ENCODE results near the gene VPS52.
A peak's percentile ranks its signal among the peaks of the same experiment; 100 is the strongest.

Gene VPS52

DNA sequence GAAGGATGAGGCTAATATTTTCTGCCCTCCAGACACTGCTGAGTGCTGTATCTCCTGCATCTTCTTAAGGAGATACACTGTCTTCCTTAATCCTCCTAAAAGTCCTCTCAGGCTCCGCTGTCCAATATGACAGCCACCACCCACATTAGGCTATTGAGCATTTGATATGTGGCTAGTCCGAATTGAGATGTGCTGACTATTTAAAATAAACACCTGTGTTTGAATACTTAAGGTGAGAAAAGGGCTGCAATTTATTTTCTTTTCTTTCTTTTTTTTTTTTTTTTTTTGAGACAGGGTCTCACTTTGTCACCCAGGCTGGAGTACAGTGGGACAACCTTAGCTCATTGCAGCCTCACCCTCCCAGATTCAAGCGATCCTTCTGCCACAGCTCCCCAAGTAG, 30.2 kb upstream of the VPS52 start:
- TF ChIP-seq, protein P1, sequence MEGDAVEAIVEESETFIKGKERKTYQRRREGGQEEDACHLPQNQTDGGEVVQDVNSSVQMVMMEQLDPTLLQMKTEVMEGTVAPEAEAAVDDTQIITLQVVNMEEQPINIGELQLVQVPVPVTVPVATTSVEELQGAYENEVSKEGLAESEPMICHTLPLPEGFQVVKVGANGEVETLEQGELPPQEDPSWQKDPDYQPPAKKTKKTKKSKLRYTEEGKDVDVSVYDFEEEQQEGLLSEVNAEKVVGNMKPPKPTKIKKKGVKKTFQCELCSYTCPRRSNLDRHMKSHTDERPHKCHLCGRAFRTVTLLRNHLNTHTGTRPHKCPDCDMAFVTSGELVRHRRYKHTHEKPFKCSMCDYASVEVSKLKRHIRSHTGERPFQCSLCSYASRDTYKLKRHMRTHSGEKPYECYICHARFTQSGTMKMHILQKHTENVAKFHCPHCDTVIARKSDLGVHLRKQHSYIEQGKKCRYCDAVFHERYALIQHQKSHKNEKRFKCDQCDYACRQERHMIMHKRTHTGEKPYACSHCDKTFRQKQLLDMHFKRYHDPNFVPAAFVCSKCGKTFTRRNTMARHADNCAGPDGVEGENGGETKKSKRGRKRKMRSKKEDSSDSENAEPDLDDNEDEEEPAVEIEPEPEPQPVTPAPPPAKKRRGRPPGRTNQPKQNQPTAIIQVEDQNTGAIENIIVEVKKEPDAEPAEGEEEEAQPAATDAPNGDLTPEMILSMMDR (IDR thresholded peaks at IDR 0.05; ENCODE audit: borderline replicate concordance, insufficient read depth, low read depth, low read length) = no peak
- H3K4me3 ChIP-seq (ENCODE audit: low read depth, low read length) = no peak overlapping the region

DNA sequence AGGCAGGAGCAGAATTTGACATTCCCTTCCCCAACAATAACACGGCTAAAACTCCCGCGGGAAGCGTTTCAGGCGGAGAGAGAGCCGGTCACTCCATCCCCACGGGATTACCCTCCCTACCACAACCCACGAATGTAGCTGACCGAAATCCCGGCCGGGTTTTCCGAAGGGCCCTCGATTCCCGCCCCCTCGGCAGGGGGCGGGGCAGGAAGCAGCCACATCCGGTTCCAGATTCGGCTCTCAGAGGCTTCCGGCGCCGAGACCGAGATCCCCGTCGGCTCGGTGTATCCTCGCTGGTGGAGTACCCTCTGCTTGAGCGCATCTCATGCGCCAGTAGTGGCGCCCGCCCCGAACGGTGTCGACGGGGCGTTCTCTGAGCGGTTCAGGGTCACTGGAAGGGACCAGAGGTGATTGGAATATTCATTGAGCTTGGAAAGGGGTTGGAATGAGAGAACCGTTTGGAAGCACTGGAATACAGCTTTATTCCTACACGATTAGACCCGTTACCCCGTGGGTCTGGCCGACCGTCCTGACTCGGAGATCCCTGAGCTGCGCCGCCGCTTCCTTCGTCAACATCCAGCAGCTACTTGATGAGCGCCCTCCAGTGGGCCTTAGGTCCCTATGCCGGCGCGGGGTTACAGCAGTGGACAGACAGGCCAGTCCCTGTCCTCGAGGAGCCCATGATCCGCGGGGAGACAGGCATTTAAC, 27.7 kb upstream of the VPS52 start:
- H3K4me3 ChIP-seq (ENCODE audit: low read depth, low read length) = peak overlapping the region; percentile 62
- TF ChIP-seq, protein P1 (IDR thresholded peaks at IDR 0.05; ENCODE audit: borderline replicate concordance, insufficient read depth, low read depth, low read length) = peak; percentile 70

DNA sequence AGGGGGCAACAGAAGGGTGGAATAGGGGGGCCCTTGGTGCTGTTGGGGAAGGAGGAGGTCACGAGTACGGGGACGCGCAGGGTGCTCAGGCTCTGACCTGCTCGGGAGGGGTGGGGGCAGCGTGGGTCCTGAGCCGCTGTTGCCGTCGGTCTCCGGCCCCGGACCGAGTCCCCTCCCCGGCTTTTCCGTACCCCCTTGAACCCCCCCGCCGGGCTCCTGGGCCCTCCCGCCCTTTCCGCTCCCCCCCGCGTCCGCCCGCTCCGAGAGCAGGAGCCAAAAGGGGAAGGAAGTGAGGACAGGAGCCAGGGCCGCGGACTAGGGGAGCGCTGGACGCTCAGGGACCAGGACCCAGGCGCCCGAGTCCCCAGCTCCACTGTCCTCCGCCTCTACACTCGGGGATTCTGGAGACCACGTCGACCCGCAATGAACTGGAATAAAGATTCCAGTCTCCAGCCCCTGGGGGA, 27.1 kb upstream of the VPS52 start, which contains the start of gene RGL2:
Gene RGL2, minus strand, starts transcription at position 170 of the 464 bp plus-strand sequence. CDS start 332 bp downstream, outside the sequence.
- peak within 1 kb of the TSS; percentile 62 for H3K4me3 ChIP-seq (ENCODE audit: low read depth, low read length)
- TF ChIP-seq, protein P1 (IDR thresholded peaks at IDR 0.05; ENCODE audit: borderline replicate concordance, insufficient read depth, low read depth, low read length) = no peak

DNA sequence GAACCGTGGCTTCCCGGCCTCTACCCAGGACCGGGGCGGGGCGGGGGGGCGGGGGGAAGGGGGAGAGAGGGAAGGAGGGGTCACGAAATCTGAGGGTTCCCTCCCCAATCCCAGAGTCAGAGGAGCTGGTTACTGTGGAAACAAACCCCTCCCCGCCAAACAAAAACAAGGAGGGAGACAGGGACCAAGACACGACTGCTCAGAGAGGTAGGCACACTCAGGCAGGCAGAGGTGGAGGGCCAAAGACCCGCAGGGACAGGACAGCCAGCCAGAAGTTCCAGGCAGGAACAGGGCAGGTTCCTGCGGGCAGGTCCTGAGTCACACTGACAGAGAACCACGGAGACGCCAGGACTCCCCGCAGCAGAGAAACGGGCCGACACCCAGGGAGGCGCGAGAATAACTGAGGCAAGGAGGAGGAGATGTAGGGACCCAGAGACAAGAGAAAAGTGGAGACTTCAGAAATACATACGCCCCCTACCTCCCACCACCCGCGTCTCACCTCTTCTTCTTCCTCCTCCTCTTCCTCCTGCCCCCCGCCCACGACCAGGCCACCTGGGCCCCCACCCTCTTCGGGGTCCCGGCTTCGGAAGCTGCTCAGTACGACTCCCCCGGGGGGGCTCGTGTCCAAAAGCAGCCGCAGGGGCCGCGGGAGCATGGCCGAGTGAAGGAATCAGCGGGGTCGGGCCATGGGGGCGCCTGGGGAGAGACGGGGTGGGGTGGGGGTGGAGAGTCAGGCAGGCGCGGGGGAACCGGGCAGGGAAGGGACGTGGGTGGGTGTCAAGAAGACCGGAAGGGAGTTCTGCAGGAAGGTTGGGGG, 26.5 kb upstream of the VPS52 start:
- TF ChIP-seq, protein P1 (IDR thresholded peaks at IDR 0.05; ENCODE audit: borderline replicate concordance, insufficient read depth, low read depth, low read length) = 0 out of 2 replicates have a peak, but pooled peaks have one; percentile 7
- peak overlapping the region; percentile 62 for H3K4me3 ChIP-seq (ENCODE audit: low read depth, low read length)

DNA sequence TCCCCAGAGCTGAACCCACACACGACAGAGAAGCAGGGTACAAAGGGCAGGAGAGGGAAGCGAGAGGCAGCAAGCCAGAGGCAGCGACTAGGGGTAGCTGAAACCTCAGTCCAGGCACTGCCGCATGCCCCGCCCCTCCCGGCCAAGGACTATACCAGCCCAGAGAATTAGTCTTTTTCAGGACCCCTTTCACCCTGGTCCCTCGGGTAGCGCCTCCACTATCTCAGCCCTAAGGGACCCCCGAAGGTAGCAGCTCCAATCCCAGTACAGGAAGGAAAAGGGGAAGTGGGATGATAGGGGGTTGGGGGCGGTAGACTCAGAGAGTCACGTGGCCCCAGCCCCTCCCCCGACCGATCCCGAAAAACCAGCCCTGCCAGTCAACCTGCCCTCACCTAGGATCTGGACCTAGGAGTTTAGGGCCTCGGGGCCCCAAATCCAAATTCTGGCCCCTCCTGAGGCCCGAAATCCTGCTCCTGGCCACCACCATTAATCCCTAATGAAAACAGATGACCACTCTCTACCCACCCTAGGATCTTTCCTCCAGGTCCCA, 25.8 kb upstream of the VPS52 start:
- H3K4me3 ChIP-seq (ENCODE audit: low read depth, low read length) = peak overlapping the region; percentile 62

DNA sequence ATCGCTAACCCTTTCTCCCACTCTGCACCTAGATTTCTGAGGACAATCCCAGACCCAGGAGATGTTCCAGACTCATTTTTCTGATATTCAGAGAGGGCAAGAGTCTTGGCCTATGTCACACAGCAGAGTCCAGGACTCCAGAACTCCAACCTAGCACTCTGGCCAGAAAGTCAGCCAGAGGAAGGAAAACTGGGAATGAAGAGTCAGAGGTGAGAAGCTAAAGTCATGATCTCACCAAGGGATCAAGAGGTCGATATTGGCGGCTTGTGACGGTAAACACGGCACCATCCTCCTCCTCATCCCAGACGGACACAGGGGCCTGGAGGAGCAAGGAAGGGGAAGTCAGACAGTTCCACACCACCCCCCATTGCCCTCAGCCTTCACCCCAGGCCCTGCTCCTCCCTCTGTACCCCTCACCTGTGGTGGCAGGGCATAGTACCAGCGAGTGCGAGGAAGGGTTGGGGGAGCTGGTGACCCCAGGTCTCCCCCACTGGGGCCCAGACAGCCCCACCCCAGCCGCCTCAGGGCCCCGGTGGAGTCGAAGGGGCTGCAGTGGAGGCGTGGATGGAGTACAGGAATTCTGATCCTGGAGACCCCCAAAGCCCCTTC, 25.2 kb upstream of the VPS52 start:
- H3K4me3 ChIP-seq (ENCODE audit: low read depth, low read length) = no peak overlapping the region
- TF ChIP-seq, protein P1 (IDR thresholded peaks at IDR 0.05; ENCODE audit: borderline replicate concordance, insufficient read depth, low read depth, low read length) = no peak

More for the DNA sequence above, 25.8 kb upstream of the VPS52 start:
- TF ChIP-seq, protein P1 (IDR thresholded peaks at IDR 0.05; ENCODE audit: borderline replicate concordance, insufficient read depth, low read depth, low read length) = no peak

All from GM12875 (cell line).